ENCODE results near the gene KRTAP10-1.

- no peak for TF ChIP-seq EZH2 (IDR thresholded peaks at IDR 0.05)
- TF ChIP-seq POLR2AphosphoS5 (IDR thresholded peaks at IDR 0.05; ENCODE audit: borderline replicate concordance, low read depth, low read length): no peak
- TF ChIP-seq FOXP2 (optimal IDR thresholded peaks at IDR 0.05; ENCODE audit: control extremely low read depth, extremely low read length, insufficient read depth): no peak
These were observed 34.7 kb upstream of the KRTAP10-1 start for GRCh38 chr21:44574457-44575306.
